HG03571 (cell line): Measurements from ENCODE around the gene SP1.
"Not testable (repeated sequence)": the region's sequence is repeated elsewhere in the genome, so short reads cannot be mapped to it uniquely, and the experiment has no call there.

Experiments used
- ATAC-seq: cut with Tn5 transposase; IDR thresholded peaks from one replicate; pipeline ENCODE4 v1.9.1; 2021; ENCODE audit not compliant: unreplicated experiment

Gene SP1

DNA sequence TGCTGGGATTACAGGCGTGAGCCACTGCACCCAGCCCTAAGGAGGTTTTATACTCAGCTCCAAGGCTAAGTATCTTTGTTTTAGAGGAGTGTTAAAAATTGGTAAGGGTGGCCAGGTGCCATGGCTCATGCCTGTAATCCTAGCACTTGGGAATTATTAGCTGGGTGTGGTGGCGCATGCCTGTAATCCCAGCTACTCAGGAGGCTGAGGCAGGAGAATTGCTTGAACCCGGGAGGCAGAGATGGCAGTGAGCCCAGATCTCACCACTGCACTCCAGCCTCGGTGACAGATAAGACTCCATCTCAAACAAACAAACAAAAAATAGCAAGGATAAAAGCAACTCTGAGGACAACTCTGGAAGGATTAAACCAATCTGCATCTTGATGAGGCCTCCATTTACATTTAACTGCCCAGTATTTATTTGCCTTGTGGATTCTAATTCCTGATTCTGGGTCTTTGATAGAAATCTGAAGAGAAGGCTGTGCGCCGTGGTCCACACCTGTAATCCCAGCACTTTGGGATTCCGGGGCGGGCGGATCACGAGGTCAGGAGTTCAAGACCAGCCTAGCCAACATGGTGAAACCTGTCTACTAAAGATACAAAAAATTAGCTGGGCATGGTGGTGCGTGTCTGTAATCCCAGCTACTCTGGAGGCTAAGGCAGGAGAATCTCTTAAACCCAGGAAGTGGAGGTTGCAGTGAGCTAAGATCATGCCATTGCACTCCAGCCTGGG is 64.8 kb downstream of the SP1 start:
- not testable (repeated sequence) for ATAC-seq

DNA sequence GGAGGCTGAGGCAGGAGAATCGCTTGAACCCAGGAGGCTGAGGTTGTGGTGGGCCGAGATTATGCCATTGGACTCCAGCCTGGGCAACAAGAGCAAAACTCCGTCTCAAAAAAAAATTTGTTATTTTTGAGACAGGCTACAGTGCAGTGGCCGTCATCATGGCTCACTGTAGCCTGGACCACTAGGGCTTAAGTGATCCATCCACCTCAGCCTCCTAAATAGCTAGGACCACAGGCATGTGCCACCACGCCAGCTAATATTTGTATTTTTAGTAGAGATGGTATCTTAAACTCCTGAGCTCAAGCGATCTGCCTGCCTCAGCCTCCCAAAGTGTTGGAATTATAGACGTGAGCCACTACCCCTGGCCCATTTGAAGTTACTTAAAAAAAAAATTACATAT is 71.0 kb downstream of the SP1 start:
- no peak for ATAC-seq

DNA sequence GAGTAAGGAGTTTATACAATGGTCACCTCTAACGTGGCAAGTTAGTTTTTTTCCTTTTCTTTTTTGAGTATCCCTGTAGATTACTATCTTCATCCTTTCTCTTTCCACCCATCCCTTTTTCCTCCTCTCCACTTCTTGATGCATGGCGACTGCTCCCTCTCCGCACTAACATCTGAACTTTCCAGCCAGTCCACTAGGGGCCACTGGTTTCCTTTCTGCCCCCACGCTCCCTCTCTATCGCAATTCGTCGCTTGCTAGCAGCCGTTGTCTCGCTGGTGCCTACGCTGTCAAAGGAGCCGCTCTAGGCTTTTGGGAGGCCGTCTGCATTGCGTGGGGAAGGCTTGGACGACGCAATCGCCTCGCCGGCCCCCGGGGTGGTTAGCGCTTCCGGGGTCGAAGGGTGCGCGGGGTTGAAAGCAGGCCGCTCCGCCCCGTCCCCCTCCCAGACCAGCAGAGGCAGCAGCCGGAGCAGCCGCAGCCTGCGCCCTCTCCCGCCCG is 71.7 kb downstream of the SP1 start, which contains the start of gene PCBP2:
Gene PCBP2, plus strand, starts transcription at position 442 of the 498 bp plus-strand sequence. CDS start 2,699 bp downstream, outside the sequence.
- ATAC-seq = peak; percentile 94

DNA sequence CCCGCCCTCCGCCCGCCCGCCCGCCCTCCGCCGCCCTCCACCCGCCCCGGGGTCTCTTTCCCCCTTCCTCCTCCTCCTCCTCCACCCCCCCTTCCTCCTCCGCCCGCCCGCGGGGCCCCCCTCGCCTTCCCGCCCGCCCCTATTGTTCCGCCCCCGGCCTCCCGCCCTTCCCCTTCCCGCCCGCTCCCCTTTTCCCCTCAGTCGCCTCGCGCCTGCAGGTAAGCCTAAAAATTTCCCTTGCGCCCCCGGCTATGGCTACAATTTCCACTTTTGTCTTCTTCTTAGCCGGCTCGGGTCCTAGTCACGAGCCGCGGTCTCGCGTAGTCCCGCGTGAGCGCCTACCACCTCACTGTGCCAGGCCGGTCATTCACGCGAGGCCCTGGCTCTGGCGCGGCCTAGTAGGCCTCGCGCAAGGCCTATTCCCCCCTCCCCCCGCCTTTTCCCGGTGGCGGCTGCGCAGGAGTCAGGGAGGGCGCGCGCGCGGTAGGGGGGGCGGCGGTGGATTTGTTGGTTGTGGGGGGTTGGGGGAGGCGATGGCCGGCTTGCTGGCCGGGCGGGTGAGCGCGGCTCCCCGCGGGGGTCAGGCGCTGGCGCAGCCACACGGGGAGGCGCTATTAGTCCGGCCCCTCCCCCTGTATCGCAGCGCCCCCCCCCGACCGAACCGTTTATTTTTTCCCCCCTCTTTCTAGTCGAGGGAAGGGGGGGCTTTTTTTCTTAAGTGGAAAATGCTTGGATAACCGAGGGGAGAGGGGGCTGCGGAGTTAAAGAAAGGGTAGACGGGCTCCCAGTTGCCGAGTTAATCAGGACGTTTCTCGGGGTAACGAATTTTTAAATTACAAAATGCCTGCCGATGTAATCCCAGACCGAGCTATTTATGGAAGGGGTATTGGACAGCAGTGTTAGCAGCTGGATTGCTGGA is 72.4 kb downstream of the SP1 start:
- ATAC-seq = no peak

DNA sequence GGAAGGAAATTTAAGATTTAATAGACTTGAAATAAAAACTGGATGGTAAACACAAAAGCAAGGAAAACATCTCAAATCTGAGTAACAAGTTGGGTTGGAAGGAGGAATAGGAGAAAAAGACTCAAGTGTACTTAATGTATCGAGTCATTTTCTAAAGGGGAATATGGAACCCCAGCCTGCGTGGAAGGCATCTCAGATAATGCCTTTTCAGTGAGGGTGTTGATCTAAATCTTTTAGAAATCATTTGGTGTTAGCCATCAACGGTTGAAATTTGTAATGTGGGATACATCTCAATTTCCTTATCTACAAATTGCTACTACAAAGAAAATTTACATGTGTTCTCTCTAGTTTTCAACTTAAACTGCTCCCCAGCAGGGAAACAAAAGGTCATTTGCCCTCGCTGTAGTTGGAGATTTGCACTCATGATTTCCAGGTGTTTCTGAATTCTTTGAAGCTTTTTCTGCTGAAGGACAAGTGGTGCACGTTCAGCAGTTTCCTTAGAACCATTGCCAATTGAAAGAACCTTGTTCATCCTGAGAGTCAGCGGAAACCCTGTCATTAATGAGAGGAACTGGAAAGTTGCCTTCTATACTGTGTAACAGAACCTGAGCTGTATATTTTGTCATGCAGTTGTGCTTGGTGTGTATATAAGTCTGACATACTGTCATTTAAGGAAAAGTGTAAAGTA is 74.1 kb downstream of the SP1 start:
- ATAC-seq = no peak

DNA sequence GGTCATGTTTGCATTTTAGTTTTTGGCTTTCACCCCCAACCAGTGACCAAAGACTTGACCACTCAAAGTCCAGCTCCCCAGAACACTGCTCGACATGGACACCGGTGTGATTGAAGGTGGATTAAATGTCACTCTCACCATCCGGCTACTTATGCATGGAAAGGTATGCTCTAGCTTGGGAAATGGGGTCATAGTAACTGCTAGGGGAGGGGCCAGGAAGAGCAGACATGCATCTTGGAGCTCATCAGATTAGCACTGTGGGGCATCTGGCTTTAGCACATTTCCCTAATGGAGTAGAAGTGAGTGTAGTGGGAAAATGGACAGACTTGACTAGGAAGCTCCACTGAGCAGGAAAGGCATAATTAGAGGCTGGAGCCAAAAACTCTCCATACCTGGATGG is 74.7 kb downstream of the SP1 start:
- no peak for ATAC-seq

DNA sequence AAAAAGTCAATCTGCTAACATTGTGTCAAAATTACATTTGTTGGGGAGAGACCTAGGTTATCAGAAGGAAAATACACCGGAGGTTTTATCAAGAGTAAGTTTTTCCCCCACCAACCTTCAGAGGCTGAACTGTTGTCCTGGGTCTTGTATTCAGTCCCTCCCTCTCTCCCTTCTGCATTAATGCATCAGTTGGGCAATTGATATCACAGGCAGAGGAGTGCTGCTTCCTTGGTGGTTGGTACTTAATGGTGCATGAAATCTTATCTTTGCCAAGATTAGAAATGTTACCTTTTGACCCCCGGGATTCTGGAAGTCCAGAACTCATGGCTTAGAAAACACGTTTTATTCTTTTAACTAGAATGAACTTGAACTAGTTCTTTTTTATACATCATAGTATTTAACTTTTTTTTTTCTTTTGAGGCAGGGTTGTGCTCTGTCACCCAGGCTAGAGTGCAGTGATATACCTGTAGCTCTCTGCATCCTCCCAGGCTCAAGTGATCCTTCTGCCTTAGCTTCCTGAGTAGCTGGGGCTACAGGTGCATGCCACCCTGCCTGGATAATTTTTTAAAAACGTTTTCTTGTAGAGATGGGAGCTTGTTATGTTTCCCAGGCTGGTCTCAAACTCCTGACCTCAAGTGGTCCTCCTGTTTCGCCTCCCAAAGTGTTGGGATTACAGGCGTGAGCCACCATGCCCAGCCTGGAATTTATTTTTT is 76.8 kb downstream of the SP1 start:
- no peak for ATAC-seq

DNA sequence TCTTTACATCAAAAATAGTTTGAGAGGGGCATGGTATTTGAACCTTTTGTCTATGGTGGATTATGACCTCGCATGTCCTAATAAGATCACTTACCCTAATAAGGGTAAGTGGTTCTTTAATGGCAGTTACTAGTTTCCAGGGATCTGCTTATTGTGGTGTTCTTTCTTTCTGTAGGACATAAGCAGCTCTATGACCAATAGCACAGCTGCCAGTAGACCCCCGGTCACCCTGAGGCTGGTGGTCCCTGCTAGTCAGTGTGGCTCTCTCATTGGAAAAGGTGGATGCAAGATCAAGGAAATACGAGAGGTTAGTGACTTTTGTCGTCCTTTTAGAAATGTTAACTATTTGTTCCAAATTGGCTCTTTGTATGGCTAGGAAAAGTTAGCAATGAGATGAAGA is 79.1 kb downstream of the SP1 start:
- no peak for ATAC-seq

DNA sequence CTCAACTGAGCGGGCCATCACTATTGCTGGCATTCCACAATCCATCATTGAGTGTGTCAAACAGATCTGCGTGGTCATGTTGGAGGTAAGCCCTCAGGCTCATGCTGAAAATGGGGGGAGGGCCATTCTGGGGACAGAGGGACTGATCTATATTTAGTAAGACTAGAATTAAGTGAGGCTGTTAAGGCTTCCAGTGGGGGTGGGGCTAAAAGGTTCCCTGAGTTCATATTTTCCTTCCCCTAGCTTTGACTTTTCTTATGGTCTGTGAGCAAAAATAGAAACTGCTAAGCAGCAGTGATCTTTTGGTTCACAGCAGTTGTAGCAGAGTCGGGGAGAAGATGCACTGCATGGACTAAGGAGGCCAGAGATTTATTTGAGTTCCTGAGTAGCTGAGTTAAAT is 81.1 kb downstream of the SP1 start:
- ATAC-seq = no peak

DNA sequence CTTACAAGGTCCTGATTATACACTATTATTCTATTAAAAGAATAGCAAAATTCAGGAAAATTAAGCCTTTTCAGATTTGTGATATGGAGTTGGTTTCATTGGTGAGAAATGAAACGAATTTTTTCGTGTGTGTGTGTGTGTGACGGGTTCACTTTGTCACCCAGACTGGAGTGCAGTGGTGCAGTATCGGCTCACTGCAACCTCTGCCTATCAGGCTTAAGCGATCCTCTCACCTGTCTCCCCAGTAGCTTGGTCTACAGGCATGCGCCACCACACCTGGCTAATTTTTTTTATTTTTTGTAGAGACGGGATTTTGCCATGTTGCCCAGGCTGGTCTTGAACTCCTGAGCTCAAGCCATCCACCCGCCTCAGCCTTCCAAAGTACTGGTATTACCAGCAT is 81.6 kb downstream of the SP1 start:
- ATAC-seq = no peak

DNA sequence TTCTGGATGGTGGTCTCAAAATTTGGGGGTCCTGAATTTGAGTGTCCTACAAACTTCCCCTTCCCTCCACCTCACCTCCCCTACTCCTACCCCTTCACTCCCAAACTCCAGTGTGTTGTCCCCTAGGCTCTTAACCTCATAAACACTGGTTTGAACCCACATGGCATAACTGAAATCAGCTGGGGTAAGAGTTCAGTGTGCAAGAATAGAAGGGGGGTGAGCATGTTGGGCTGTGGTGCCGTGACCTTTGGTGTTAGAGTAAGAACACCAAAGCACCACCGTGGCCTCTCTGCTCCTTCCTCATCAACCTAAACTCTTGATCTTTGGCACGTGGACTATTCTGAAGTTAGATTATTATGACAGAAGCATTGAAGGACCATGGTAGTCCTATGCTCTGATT is 83.0 kb downstream of the SP1 start:
- no peak for ATAC-seq

DNA sequence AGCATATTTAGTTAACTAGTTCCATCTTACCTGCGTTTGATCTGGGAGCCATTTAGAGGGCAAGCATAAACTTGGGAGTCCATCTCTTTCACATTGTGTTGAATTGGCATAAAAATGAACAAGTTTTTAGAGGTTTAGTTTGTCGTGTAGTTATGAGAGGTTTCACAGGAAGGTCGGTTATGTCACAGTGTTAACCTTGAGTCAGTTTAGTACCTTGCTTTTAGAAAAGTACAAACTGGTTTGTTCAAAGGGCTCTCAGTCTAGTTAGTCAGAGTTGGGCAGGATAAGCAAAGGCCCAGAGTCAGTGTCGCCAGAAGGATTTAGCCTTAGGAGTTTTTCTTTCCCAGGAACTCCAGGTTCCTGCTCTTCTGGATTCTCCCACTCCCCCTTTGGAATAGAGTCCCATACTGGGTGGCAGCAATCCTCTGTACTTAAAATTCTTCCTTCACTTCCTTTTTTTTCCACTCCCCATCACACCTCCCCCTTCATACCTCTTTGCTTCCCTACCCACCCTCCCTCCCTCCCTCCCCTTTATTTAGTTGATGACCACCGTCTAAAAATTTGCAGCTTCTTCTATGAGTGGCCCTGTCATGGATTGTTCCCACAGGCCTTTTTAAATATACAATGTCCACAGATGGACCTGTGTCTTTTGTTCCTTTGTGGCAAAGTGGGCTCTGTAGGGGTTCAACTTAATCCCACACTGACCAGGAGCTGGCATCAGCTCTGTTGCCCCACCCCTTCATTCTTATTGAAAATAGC is 84.0 kb downstream of the SP1 start:
- ATAC-seq = no peak

DNA sequence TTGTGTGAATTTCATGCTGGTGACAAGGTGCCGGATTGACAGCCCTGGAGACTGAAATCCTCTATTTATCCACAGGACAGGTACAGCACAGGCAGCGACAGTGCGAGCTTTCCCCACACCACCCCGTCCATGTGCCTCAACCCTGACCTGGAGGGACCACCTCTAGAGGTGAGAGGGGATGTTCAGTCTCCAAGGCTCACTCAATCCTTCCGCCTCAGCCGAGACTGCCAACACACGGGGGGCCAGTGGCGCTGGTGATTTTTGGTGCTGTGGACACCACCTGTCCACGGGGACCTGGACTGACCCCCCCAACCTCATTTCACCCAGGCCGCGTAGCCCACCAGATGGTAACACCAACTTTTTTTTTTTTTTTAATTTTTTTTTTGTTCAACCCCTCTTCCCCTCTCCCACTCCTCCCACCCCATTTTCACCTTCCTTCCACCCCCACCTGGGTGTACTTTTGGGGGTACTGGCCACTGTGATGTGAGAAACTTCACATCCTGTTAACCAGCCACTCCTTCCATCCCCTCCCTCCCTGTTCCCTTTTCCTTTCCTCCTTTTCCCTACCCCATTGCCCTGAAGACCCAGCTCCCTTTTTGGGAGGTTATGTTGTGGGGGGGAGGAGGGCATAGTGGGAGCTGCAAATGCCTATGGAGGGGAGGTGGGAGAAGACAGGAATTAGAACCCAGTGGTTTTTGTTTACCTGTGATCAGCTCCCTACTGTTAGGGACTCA is 84.9 kb downstream of the SP1 start:
- ATAC-seq = no peak

DNA sequence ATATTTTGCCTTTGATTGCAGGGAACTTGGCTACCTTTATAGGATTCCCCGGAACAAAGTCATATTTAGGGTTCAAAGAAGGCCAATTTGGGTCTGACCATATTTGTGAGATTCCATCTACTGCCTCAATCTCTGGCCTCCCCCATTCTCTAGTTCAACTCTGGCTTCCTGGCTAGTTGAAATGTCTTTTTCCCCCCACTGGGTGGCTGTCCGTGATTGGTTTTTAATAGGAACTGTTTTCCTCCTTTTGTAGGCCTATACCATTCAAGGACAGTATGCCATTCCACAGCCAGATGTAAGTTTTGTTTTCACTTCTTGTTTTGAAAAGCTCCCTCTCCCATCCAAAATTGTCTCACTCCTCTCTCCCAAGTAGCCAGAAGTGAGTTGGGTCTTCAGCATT is 85.7 kb downstream of the SP1 start:
- ATAC-seq = no peak
